Fibroblast of pulmonary artery (primary cell): ENCODE results near the gene MAP3K10.
"Not testable (repeated sequence)": the region's sequence is repeated elsewhere in the genome, so short reads cannot be mapped to it uniquely, and the experiment has no call there.

Experiments used
- DNase-seq: peaks from one replicate; pipeline ENCODE4 v3.0.0-alpha.2; 2010; ENCODE audit warnings: low read depth
- H3K4me3 ChIP-seq: replicated peaks from 2 replicates; pipeline ENCODE4 v1.5.1; 2011; ENCODE audit warnings: low read depth, mild to moderate bottlenecking, control low read depth, low read length, moderate library complexity
- CTCF ChIP-seq: IDR thresholded peaks from 2 replicates; pipeline ENCODE4 v1.5.1; 2011; ENCODE audit warnings: mild to moderate bottlenecking, control low read depth, low read length, inconsistent platforms; ENCODE audit errors: missing control alignments

The MAP3K10 gene

DNA sequence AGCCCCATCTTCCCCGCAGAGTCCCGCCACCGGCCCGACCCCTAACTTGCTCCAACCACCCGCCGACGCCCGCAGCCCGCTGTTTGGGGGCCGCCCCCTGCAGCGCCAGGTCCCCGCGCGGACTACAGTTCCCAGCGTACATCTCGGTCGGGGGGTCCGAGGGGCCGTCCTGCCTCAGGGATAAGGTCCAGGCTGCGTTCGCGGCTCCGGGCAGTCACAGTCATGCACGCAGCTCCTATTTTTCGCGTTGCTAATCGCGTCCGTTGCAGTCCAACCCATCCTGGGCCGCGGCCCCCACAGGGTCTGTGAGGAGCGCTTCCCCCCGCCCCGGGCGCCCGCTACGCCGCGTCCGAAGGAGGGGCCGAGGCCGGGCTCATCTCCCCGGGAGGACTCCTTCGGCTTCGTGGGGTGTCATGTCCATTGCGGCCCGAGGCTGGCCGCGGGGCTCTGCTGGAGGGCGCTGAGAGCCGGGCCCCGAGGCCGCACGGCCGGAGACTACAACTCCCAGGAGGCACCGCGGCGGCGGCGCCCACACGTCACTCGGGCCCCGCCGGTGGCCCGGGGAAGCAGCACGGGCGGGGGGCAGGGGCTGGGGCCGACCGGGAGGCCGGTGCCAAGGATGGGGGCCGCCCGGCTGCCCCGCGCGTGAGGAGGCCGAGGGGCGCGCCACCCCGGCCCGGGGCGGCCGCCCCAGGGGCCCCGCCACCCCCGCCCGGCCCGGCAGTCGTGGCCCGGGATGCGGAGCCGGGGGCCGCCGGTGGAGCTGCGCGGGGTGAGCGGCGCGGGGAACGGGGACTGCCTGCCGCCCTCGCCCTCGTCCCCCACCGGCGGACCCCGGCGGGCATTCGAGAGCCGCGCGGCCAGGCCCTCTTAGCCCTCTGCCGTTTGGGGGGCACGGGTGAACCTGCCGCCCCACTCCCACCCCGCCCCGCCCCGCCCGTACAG is at the start of gene MAP3K10:
TSS of gene MAP3K10 (plus strand) at position 536 of the 945 bp plus-strand sequence. CDS start 606 bp downstream, outside the sequence.
- DNase-seq = peak; percentile 60
- H3K4me3 ChIP-seq = peak within 1 kb of the TSS; percentile 87
- TF ChIP-seq CTCF = no peak

- TF ChIP-seq CTCF = no peak
- DNase-seq = peak; percentile 23
- H3K4me3 ChIP-seq = no peak overlapping the region
Measured at GRCh38 chr19:40141551-40141950, 49.7 kb upstream of the MAP3K10 start.

- no peak for DNase-seq
- TF ChIP-seq CTCF = no peak
- H3K4me3 ChIP-seq = no peak overlapping the region
Measured at GRCh38 chr19:40143612-40144011, 47.6 kb upstream of the MAP3K10 start.

- TF ChIP-seq CTCF = no peak
- H3K4me3 ChIP-seq = no peak overlapping the region
- DNase-seq = no peak
Measured at GRCh38 chr19:40144151-40144550, 47.1 kb upstream of the MAP3K10 start.

- no peak for TF ChIP-seq CTCF
- no peak for DNase-seq
- H3K4me3 ChIP-seq = no peak overlapping the region
Measured at GRCh38 chr19:40144947-40145748, 46.1 kb upstream of the MAP3K10 start.

DNA sequence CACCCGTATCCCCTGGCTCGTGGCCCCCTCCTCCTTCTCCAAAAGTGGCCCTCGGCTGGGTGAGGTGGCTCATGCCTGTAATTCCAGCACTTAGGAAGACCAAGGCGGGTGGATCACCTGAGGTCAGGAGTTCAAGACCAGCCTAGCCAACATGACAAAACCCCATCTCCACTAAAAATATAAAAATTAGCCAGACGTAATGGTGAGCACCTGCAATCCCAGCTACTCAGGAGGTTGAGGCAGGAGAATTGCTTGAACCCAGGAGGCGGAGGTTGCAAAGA is 45.5 kb upstream of the MAP3K10 start:
- DNase-seq = not testable (repeated sequence)

DNA sequence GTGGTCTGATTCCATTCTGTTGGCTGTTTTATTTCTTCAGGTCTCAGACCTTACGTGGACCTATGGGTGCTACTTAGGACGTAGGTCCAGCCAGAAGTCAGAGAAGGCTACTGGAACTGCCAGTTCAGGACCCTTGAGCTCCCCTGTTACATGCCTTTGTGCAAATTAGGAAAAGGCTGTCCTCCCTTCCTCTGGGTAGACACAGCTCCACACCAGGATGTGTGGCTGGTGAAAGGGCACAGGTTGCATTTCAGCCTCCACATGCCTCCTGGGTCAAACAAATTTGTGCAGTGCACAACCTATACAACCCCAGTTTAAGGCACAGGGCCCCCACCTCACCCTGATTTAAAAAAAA is 43.9 kb upstream of the MAP3K10 start:
- H3K4me3 ChIP-seq = no peak overlapping the region
- no peak for DNase-seq
- no peak for TF ChIP-seq CTCF

More for the DNA sequence above, 45.5 kb upstream of the MAP3K10 start:
- H3K4me3 ChIP-seq = not testable (repeated sequence)
